ENCODE measurements around the gene HBD.

GRCh38 chr11:5275369-5276110 is 41.3 kb upstream of the HBD start:
- TF ChIP-seq POLR2A (IDR thresholded peaks at IDR 0.05) (no peak), CTCF (IDR thresholded peaks at IDR 0.05) (no peak), POLR2AphosphoS5 (IDR thresholded peaks at IDR 0.05; ENCODE audit: insufficient read depth in 1 of 2, low read depth in 1 of 2) (no peak)

Data from vagina (tissue), 2 donors.